Fibroblast of lung (primary cell): ENCODE data around the gene NKX1-2. TPM values are rescaled to one million over a fixed set of nuclear protein-coding genes. Genes with fewer than 3 reads are reported as not detected.

ENCODE experiments used
- DNase-seq, 2 donors: peaks; one replicate each; pipeline versions ENCODE4 v3.0.0 to v3.0.0-alpha.2; 2010; ENCODE audit warnings: low read depth in 2 of 2
- H2AFZ ChIP-seq: 2 replicates; pipeline ENCODE4 v1.5.1; 2012; ENCODE audit warnings: low read length, control low read depth, inconsistent platforms
- H3K27ac ChIP-seq: 2 replicates; pipeline ENCODE4 v1.5.1; 2011; ENCODE audit warnings: low read length, control low read depth; ENCODE audit not compliant: insufficient read depth
- H3K27me3 ChIP-seq: 2 replicates; pipeline ENCODE4 v1.5.1; 2011; ENCODE audit warnings: mild to moderate bottlenecking, low read length; ENCODE audit not compliant: control insufficient read depth, insufficient read depth
- H3K36me3 ChIP-seq: 2 replicates; pipeline ENCODE4 v1.5.1; 2011; ENCODE audit warnings: low read length; ENCODE audit not compliant: control insufficient read depth, insufficient read depth
- H3K4me1 ChIP-seq: 2 replicates; pipeline ENCODE4 v1.5.1; 2011; ENCODE audit warnings: low read length; ENCODE audit not compliant: control insufficient read depth, insufficient read depth; ENCODE audit errors: extremely low read depth
- H3K4me2 ChIP-seq: 2 replicates; pipeline ENCODE4 v1.5.1; 2011; ENCODE audit warnings: low read length, control low read depth; ENCODE audit not compliant: insufficient read depth; ENCODE audit errors: extremely low read depth
- H3K4me3 ChIP-seq, 4 experiments: fragments of 200-600 bp in 1 of 4; sonication (generic) in 1 of 4; replicated peaks in 1 of 4; 2 replicates each; pipeline ENCODE4 v1.5.1; 2011 to 2016; ENCODE audit warnings: low read length in 4 of 4, low read depth in 3 of 4, mild to moderate bottlenecking in 3 of 4, control low read depth in 2 of 4, inconsistent platforms in 1 of 4, mixed read lengths in 1 of 4; ENCODE audit not compliant: insufficient read depth in 1 of 4; ENCODE audit errors: control extremely low read depth in 1 of 4
- H3K79me2 ChIP-seq: 2 replicates; pipeline ENCODE4 v1.5.1; 2012; ENCODE audit warnings: mild to moderate bottlenecking, low read length, inconsistent platforms; ENCODE audit not compliant: control insufficient read depth, insufficient read depth
- H3K9ac ChIP-seq: 2 replicates; pipeline ENCODE4 v1.5.1; 2011; ENCODE audit warnings: mild to moderate bottlenecking, low read length, control low read depth; ENCODE audit not compliant: insufficient read depth
- H3K9me3 ChIP-seq: 2 replicates; pipeline ENCODE4 v1.5.1; 2012; ENCODE audit warnings: low read depth, low read length; ENCODE audit not compliant: control insufficient read depth, insufficient read depth
- H4K20me1 ChIP-seq: 2 replicates; pipeline ENCODE4 v1.5.1; 2011; ENCODE audit warnings: low read length; ENCODE audit not compliant: control insufficient read depth, insufficient read depth; ENCODE audit errors: extremely low read depth
- CTCF ChIP-seq, 2 donors: IDR thresholded peaks in 1 of 2; conservative IDR thresholded peaks in 1 of 2; 1 replicate in 1 of 2; 2 replicates in 1 of 2; pipeline ENCODE4 v1.5.1; 2011 to 2012; ENCODE audit warnings: low read length in 2 of 2, control low read depth in 1 of 2, inconsistent platforms in 1 of 2, low read depth in 1 of 2, mild to moderate bottlenecking in 1 of 2
- EZH2 ChIP-seq: IDR thresholded peaks from 2 replicates; pipeline ENCODE4 v1.5.1; 2012; ENCODE audit warnings: low read length, control low read depth, mild to moderate bottlenecking; ENCODE audit errors: missing control alignments
- polyA plus RNA-seq, 2 donors: library from polyadenylated mRNA; depleted of rRNA in 1 of 2; stranded (reverse) in 1 of 2; unstranded in 1 of 2; fragments of >200 nt; gene quantifications; 2 replicates each; pipeline ENCODE4 v1.2.1, GENCODE V29; 2011 to 2012; ENCODE audit warnings: missing spikeins in 1 of 2
- total RNA-seq: library from RNA; depleted of rRNA; stranded (reverse); fragments of >200 nt; gene quantifications from 2 replicates; pipeline ENCODE4 v1.2.1, GENCODE V29; 2014

The NKX1-2 gene
- total and polyA plus RNA-seq, 2 donors (not counting 1 experiment from before 2014, with no cell fraction given): not detected

- Histone ChIP-seq H2AFZ (no peak overlapping the region), H3K79me2 (no peaks in the 10 kb centered on the region), H3K4me3 (no peak overlapping the region), H3K4me2 (no peak overlapping the region), H3K9ac (no peak overlapping the region), H3K4me1 (no peaks in the 10 kb centered on the region), H3K27ac (no peak overlapping the region), H3K27me3 (no peaks in the 10 kb centered on the region), H3K36me3 (peaks cover 9% of the 10 kb centered on the region), H4K20me1 (no peaks in the 10 kb centered on the region), H3K9me3 (no peaks in the 10 kb centered on the region)
- TF ChIP-seq EZH2 (no peak), CTCF (conservative IDR thresholded peaks at IDR 0.05 in 1 of 2, IDR thresholded peaks at IDR 0.05 in 1 of 2; ENCODE audit: low read depth in 1 of 2, low read length in 2 of 2) (no peak)
- DNase-seq: no peak
Measured at GRCh38 chr10:124401633-124402032, 48.2 kb downstream of the NKX1-2 start.

Other genes with a start within 250 kb of the NKX1-2 start
- gene OAT, start 31.1 kb downstream of the NKX1-2 start, total RNA-seq: 125 and 147 TPM in 2 replicates
- gene OAT, start 31.1 kb downstream of the NKX1-2 start, polyA plus RNA-seq: 195 and 227 TPM in 2 replicates
- 8.7 and 10.2 TPM in 2 replicates for gene LHPP, start 11.8 kb upstream of the NKX1-2 start, total RNA-seq
- 10.3 and 15.6 TPM in 2 replicates for gene LHPP, start 11.8 kb upstream of the NKX1-2 start, polyA plus RNA-seq